Endothelial cell of umbilical vein (primary cell): ENCODE results near the gene NEO1. TPM values are rescaled to one million over a fixed set of nuclear protein-coding genes. Genes with fewer than 3 reads are reported as not detected.

Experiments used
- BruUV-seq: library from RNA; stranded (reverse); fragments of 400-500 nt; replicated peaks from 2 replicates; lab custom pipeline; 2021; lab: Mats Ljungman, UMichigan
- CTCF ChIA-PET: fragments of 300-600, 350-600 bp; sonication (Branson Sonifier 250); formaldehyde crosslinking; loops from one replicate; lab custom pipeline; 2021; ENCODE audit warnings: antibody characterized with exemption, inconsistent platforms; lab: Charles Lee
- POLR2A ChIA-PET: fragments of 300-600, 350-600 bp; sonication (Branson Sonifier 250); formaldehyde crosslinking; loops from one replicate; lab custom pipeline; 2021; ENCODE audit warnings: antibody characterized with exemption, inconsistent platforms; lab: Charles Lee
- DNase-seq: peaks from one replicate; pipeline ENCODE4 v3.0.0-alpha.2; 2011; ENCODE audit warnings: low read depth, low spot score
- FAIRE-seq: peaks from 2 replicates; lab custom pipeline; 2011; peaks lifted over from hg19 to GRCh38; lab: Jason Lieb, UNC
- H2AFZ ChIP-seq: 2 replicates; pipeline ENCODE4 v1.6.0; 2012; ENCODE audit warnings: low read depth, low read length, control low read depth, inconsistent platforms
- H3K27ac ChIP-seq: 2 replicates; pipeline ENCODE4 v1.5.1; 2011; ENCODE audit warnings: low read depth, mild to moderate bottlenecking, control low read depth, low read length, moderate library complexity; ENCODE audit not compliant: insufficient read depth
- H3K27me3 ChIP-seq, 2 experiments: 2 replicates each; pipeline versions ENCODE4 v1.6.0 to v1.6.1; 2011; ENCODE audit warnings: low read length in 2 of 2, mixed read lengths in 1 of 2; ENCODE audit not compliant: control insufficient read depth in 2 of 2, insufficient read depth in 2 of 2
- H3K36me3 ChIP-seq, 2 experiments: 2 replicates in 1 of 2; 3 replicates in 1 of 2; pipeline ENCODE4 v1.5.1; 2011; ENCODE audit warnings: low read length in 2 of 2, mild to moderate bottlenecking in 1 of 2, moderate library complexity in 1 of 2; ENCODE audit not compliant: control insufficient read depth in 2 of 2, insufficient read depth in 2 of 2; ENCODE audit errors: extremely low read depth in 1 of 2
- H3K4me1 ChIP-seq: 3 replicates; pipeline ENCODE4 v1.5.1; 2011; ENCODE audit warnings: mild to moderate bottlenecking, low read length; ENCODE audit not compliant: control insufficient read depth, insufficient read depth; ENCODE audit errors: extremely low read depth
- H3K4me2 ChIP-seq: 2 replicates; pipeline ENCODE4 v1.6.1; 2011; ENCODE audit warnings: low read length, control low read depth, mixed read lengths; ENCODE audit not compliant: insufficient read depth
- H3K4me3 ChIP-seq, 3 experiments: fragments of 200-600 bp in 1 of 3; sonication (generic), shearing (Covaris generic) in 1 of 3; replicated peaks in 1 of 3; 2 replicates each; pipeline ENCODE4 v1.5.1; 2011 to 2016; ENCODE audit warnings: control low read depth in 3 of 3, low read length in 3 of 3, mild to moderate bottlenecking in 2 of 3, inconsistent platforms in 1 of 3, low read depth in 1 of 3, moderate library complexity in 1 of 3; ENCODE audit not compliant: insufficient read depth in 1 of 3
- H3K79me2 ChIP-seq: 2 replicates; pipeline ENCODE4 v1.6.0; 2012; ENCODE audit warnings: low read length, inconsistent platforms; ENCODE audit not compliant: control insufficient read depth, insufficient read depth
- H3K9ac ChIP-seq: replicated peaks from 2 replicates; pipeline ENCODE3; 2011; ENCODE audit warnings: low read length, control low read depth; ENCODE audit not compliant: insufficient read depth; ENCODE audit errors: extremely low read depth
- H3K9me1 ChIP-seq: replicated peaks from 3 replicates; pipeline ENCODE4 v1.6.0; 2011; ENCODE audit warnings: mild to moderate bottlenecking, low read length; ENCODE audit not compliant: control insufficient read depth, insufficient read depth; ENCODE audit errors: extremely low read depth
- H3K9me3 ChIP-seq: replicated peaks from 2 replicates; pipeline ENCODE4 v1.5.1; 2012; ENCODE audit warnings: low read length, inconsistent platforms; ENCODE audit not compliant: control insufficient read depth, insufficient read depth
- H4K20me1 ChIP-seq: replicated peaks from 2 replicates; pipeline ENCODE3; 2011; ENCODE audit warnings: mild to moderate bottlenecking, low read length; ENCODE audit not compliant: control insufficient read depth, insufficient read depth; ENCODE audit errors: extremely low read depth
- CTCF ChIP-seq, 2 donors: IDR thresholded peaks; 1 replicate in 1 of 2; 2 replicates in 1 of 2; pipeline ENCODE4 v1.5.1; 2011; ENCODE audit warnings: low read length in 2 of 2, mild to moderate bottlenecking in 2 of 2, moderate library complexity in 2 of 2, control low read depth in 1 of 2, inconsistent platforms in 1 of 2, low read depth in 1 of 2; ENCODE audit not compliant: insufficient read depth in 1 of 2; ENCODE audit errors: extremely low read depth in 1 of 2
- EZH2 ChIP-seq: IDR thresholded peaks from 2 replicates; pipeline ENCODE4 v1.6.1; 2012; ENCODE audit warnings: borderline replicate concordance, low read depth, mild to moderate bottlenecking, moderate library complexity, low read length, inconsistent platforms; ENCODE audit not compliant: severe bottlenecking
- FOS ChIP-seq: IDR thresholded peaks from 2 replicates; pipeline ENCODE4 v1.6.1; 2011; ENCODE audit warnings: mild to moderate bottlenecking, low read length, moderate library complexity, borderline replicate concordance; ENCODE audit not compliant: insufficient read depth
- GATA2 ChIP-seq: IDR thresholded peaks from 2 replicates; pipeline ENCODE4 v1.7.0; 2011; ENCODE audit warnings: low read depth, mild to moderate bottlenecking, moderate library complexity, mixed read lengths, low read length; ENCODE audit not compliant: insufficient read length, insufficient read depth
- JUN ChIP-seq: IDR thresholded peaks from 2 replicates; pipeline ENCODE4 v1.6.1; 2011; ENCODE audit warnings: borderline replicate concordance, low read depth; ENCODE audit not compliant: insufficient read length, insufficient read depth
- MYC ChIP-seq: IDR thresholded peaks from one replicate; pipeline ENCODE4 v1.6.1; 2011; ENCODE audit warnings: mild to moderate bottlenecking, low read depth, low read length
- POLR2AphosphoS5 ChIP-seq: IDR thresholded peaks from 2 replicates; pipeline ENCODE4 v1.6.1; 2012; ENCODE audit warnings: low read depth, mild to moderate bottlenecking, control low read depth, low read length, moderate library complexity; ENCODE audit not compliant: insufficient read depth
- dilution Hi-C: fragments of 300-500 bp; cut with MboI; formaldehyde crosslinking; loops from one replicate; pipeline ENCODE4 v1.15.0; 2019; ENCODE audit warnings: low sequenced_read_pairs; ENCODE audit not compliant: extremely low pct_ligation_motif_present
- intact Hi-C: fragments of 100-400 bp; cut with micrococcal nuclease; formaldehyde crosslinking; loops from one replicate; pipeline ENCODE4 v1.10.0; 2022
- polyA plus RNA-seq, 4 experiments: library from polyadenylated mRNA; depleted of rRNA in 3 of 4; stranded (reverse) in 3 of 4; unstranded in 1 of 4; fragments of >200 nt; gene quantifications; 2 replicates each; pipeline versions ENCODE4 v1.2.1 to v1.2.3, GENCODE V29; 2011 to 2012; ENCODE audit warnings: missing spikeins in 1 of 4
- total RNA-seq: library from RNA; stranded (reverse); gene quantifications from 2 replicates; pipeline ENCODE4 v1.2.3, GENCODE V29; 2021

NEO1 gene
- total and polyA plus RNA-seq, 2 donors (not counting 3 experiments of a cell fraction or from before 2014, with no cell fraction given): 0.12 to 0.35 TPM

DNA sequence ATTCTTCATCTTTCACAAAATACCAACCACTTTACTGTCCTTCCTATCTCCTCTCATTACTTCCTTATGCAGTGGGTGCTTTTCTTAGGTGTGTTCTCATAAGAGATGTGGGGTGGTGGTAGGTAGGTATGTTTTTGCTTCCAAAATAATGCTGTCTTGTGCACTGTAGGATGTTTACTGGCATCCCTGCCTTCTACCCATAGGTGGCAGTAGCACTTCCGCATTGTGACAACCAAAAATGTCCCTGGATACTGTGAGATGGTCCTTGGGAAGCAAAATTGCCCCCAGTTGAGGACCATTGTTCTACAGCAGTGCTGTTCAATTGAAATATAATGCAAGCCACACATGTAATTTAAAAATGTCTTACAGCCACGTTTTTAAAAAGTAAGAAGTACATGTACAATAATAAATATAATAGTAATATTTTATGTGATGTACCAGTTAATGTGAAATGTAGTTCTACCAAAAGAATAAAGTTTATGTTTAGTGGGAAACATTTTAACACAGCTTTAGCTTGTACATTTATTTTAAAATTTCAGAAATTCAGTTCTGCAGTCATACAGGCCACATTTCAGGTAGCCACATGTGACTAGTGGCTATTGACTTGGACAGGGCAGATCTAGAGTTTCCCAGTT, 75.2 kb downstream of the NEO1 start:
- no peaks in the 10 kb centered on the region for H3K79me2 ChIP-seq
- H3K36me3 ChIP-seq: no peaks in the 10 kb centered on the region
- no peaks in the 10 kb centered on the region for H3K9me1 ChIP-seq
- BruUV-seq: no TSS peak
- no peaks in the 10 kb centered on the region for H3K4me1 ChIP-seq
- no peak overlapping the region for H2AFZ ChIP-seq
- no peak overlapping the region for H3K4me2 ChIP-seq
- dilution Hi-C loops: no loop called here
- peaks cover 0 to 2% of the 10 kb centered on the region in 2 experiments for H3K27me3 ChIP-seq
- FAIRE-seq (peak; percentile 84), DNase-seq (peak; percentile 26)
- intact Hi-C loops: no loop called here
- no peak overlapping the region for H3K9ac ChIP-seq
- H4K20me1 ChIP-seq: no peaks in the 10 kb centered on the region
- no peaks in the 10 kb centered on the region for H3K9me3 ChIP-seq
- no peak overlapping the region for H3K4me3 ChIP-seq
- peak; percentile 75 to 78 for TF ChIP-seq CTCF (IDR thresholded peaks at IDR 0.05; ENCODE audit: extremely low read depth in 1 of 2, insufficient read depth in 1 of 2, low read depth in 1 of 2, low read length in 2 of 2)
- no peak for TF ChIP-seq JUN
- no peak for TF ChIP-seq FOS
- no peak for TF ChIP-seq MYC
- TF ChIP-seq POLR2AphosphoS5: no peak
- TF ChIP-seq GATA2: no peak
- no peak for TF ChIP-seq EZH2
- H3K27ac ChIP-seq: no peak overlapping the region
- ChIA-PET POLR2A (no interaction called here), CTCF (interaction anchor here (1.0 kb wide), 1 partner anchor 24 kb away, joined by 3 read pairs; no protein-coding TSS in a partner anchor)
